Adrenal gland (tissue), 12 donors: ENCODE results near the gene PLXNA2. TPM values are rescaled to one million over a fixed set of nuclear protein-coding genes. Genes with fewer than 3 reads are reported as not detected.

ENCODE experiments used
- DNase-seq, 7 donors: peaks; one replicate each; pipeline ENCODE4 v3.0.0-alpha.2; 2019 to 2020
- H3K27ac ChIP-seq, 5 donors: fragments of 200-600 bp; sonication (generic) in 4 of 5; 1 replicate in 3 of 5; 2 replicates in 2 of 5; pipeline versions ENCODE4 v1.5.1 to v1.8.0; 2016 to 2020; ENCODE audit warnings: mild to moderate bottlenecking in 1 of 5
- H3K27me3 ChIP-seq: fragments of 200-600 bp; 2 replicates; pipeline ENCODE4 v1.8.0; 2021
- H3K36me3 ChIP-seq, 2 donors: fragments of 200-600 bp; replicated peaks in 1 of 2; 1 replicate in 1 of 2; 2 replicates in 1 of 2; pipeline versions ENCODE4 v1.5.1 to v1.8.0; 2018 to 2022
- H3K4me1 ChIP-seq, 2 donors: fragments of 200-600 bp; replicated peaks in 1 of 2; 1 replicate in 1 of 2; 2 replicates in 1 of 2; pipeline versions ENCODE4 v1.5.1 to v1.8.0; 2018 to 2021
- H3K4me3 ChIP-seq, 4 donors: fragments of 200-600 bp; sonication (generic) in 3 of 4; one replicate each; pipeline ENCODE4 v1.5.1; 2016 to 2018
- H3K9me3 ChIP-seq, 3 donors: fragments of 200-600 bp; sonication (generic) in 1 of 3; replicated peaks in 1 of 3; 1 replicate in 2 of 3; 2 replicates in 1 of 3; pipeline versions ENCODE4 v1.5.1 to v1.8.0; 2016 to 2021
- POLR2A ChIP-seq, 2 donors: fragments of 450-650 bp; IDR thresholded peaks; one replicate each; pipeline ENCODE4 v1.6.1; 2017; ENCODE audit warnings: antibody characterized with exemption in 2 of 2, mild to moderate bottlenecking in 2 of 2, moderate library complexity in 1 of 2
- WGBS, 4 donors: extraction: QIAGEN DNeasy Blood & Tissue Kit in 2 of 4; methylation state at CpG; one replicate each; pipeline versions ENCODE4 v1.1.5 to v1.1.7; 2013 to 2017; 5-methylcytosine and 5-hydroxymethylcytosine counted together
- intact Hi-C, 2 donors: fragments of 100-400 bp; cut with DNase I; formaldehyde crosslinking; loops; one replicate each; pipeline versions ENCODE4 v1.14.1 to v1.15.0; 2022 to 2023
- polyA plus RNA-seq, 3 donors: library from polyadenylated mRNA; stranded (reverse); fragments of 200-250 nt in 2 of 3; fragments of 350-450 nt in 1 of 3; fragmentation: Illumina TruSeq in 1 of 3; extraction: RNeasy Lipid Tissue Mini Kit (QIAGEN cat#74804) in 1 of 3; gene quantifications; one replicate each; pipeline ENCODE4 v1.2.3, GENCODE V29; 2013 to 2014
- total RNA-seq, 9 donors: library from RNA; depleted of rRNA in 4 of 9; stranded (reverse); fragments of >200 nt in 4 of 9; fragments of 120-200 nt in 1 of 9; fragmentation: NEBNext Ultra II Directional in 1 of 9; extraction: Animal tissue kit (Norgen Biotek cat#: 25700) in 1 of 9; gene quantifications; one replicate each; pipeline versions ENCODE4 v1.1.0 to v1.2.4, GENCODE V29; 2013 to 2023
- TF ChIP-seq, protein P1 (sequence below), 6 experiments: fragments of 450-650 bp in 4 of 6; fragments of 200-600 bp in 2 of 6; sonication (generic) in 1 of 6; IDR thresholded peaks; 1 replicate in 5 of 6; 2 replicates in 1 of 6; pipeline versions ENCODE4 v1.5.1 to v1.8.0; 2016 to 2021; ENCODE audit warnings: antibody characterized with exemption in 6 of 6, mild to moderate bottlenecking in 2 of 6, moderate library complexity in 1 of 6
- donor health status: healthy with polysubstance abuse.
- donor health status: Bipolar disorder and iron deficiency.
- donor health status: DM: yes; HTN: yes; CAD: no.
- donor health status: DM: no; HTN: no; CAD: no.
- donor health status: DM: no; HTN: no; CAD: no.
- donor health status: DM: yes; HTN: yes; CAD: no.

PLXNA2 gene
- total and polyA plus RNA-seq, 12 donors: 2.7 to 9.4 (median 4.5) TPM

GRCh38 chr1:207992677-207993236, 251.4 kb downstream of the PLXNA2 start:
- H3K9me3 ChIP-seq: no peaks in the 10 kb centered on the region

DNA sequence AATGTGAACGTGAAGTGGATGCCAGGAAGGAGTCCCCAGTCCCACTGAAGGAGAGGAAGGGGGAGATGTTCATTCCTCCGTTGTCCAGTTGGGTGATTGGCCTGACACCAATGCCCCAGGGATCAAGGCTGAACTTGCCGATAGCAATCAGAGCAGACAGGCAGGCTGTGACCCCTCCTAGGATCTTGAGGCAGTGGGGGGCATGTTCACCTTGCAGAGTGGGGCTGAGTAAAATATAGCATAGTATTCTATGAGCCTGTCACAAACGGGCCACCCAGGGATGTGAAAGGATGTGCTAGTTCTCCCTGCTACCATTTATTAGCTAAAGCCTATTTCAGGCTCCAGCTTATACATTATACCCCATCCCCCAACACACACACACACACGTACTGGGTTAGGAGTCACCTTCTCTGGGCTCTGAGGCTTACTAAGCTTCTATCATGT, 252.6 kb downstream of the PLXNA2 start:
- Histone ChIP-seq H3K27ac (no peak overlapping the region), H3K36me3 (no peaks in the 10 kb centered on the region), H3K4me1 (no peaks in the 10 kb centered on the region), H3K27me3 (no peaks in the 10 kb centered on the region), H3K9me3 (no peaks in the 10 kb centered on the region), H3K4me3 (no peak overlapping the region)
- intact Hi-C loops: no loop called here
- peak in 1 of 7 donors; percentile 2 for DNase-seq
- TF ChIP-seq POLR2A (IDR thresholded peaks at IDR 0.05): no peak
- TF ChIP-seq, protein P1, sequence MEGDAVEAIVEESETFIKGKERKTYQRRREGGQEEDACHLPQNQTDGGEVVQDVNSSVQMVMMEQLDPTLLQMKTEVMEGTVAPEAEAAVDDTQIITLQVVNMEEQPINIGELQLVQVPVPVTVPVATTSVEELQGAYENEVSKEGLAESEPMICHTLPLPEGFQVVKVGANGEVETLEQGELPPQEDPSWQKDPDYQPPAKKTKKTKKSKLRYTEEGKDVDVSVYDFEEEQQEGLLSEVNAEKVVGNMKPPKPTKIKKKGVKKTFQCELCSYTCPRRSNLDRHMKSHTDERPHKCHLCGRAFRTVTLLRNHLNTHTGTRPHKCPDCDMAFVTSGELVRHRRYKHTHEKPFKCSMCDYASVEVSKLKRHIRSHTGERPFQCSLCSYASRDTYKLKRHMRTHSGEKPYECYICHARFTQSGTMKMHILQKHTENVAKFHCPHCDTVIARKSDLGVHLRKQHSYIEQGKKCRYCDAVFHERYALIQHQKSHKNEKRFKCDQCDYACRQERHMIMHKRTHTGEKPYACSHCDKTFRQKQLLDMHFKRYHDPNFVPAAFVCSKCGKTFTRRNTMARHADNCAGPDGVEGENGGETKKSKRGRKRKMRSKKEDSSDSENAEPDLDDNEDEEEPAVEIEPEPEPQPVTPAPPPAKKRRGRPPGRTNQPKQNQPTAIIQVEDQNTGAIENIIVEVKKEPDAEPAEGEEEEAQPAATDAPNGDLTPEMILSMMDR (IDR thresholded peaks at IDR 0.05): no peak
- WGBS, 4 donors: 61 to 71% (median 69%) methylated on average over 5 of the region's 5 CpGs

More at GRCh38 chr1:207992677-207993236, 251.4 kb downstream of the PLXNA2 start:
- TF ChIP-seq, protein P1 (IDR thresholded peaks at IDR 0.05): no peak
- TF ChIP-seq POLR2A (IDR thresholded peaks at IDR 0.05): no peak
- Histone ChIP-seq H3K4me1 (no peaks in the 10 kb centered on the region), H3K4me3 (no peak overlapping the region), H3K27me3 (no peaks in the 10 kb centered on the region), H3K27ac (no peak overlapping the region), H3K36me3 (no peaks in the 10 kb centered on the region)
- intact Hi-C loops: no loop called here
- 81 to 86% (median 84%) methylated on average over 5 of the region's 5 CpGs for WGBS, 4 donors
- peak in 1 of 7 donors; percentile 3 for DNase-seq

- Histone ChIP-seq H3K27me3 (no peaks in the 10 kb centered on the region), H3K4me1 (no peaks in the 10 kb centered on the region), H3K4me3 (no peak overlapping the region), H3K36me3 (no peaks in the 10 kb centered on the region), H3K9me3 (no peaks in the 10 kb centered on the region), H3K27ac (no peak overlapping the region)
- TF ChIP-seq POLR2A (IDR thresholded peaks at IDR 0.05): no peak
- TF ChIP-seq, protein P1 (IDR thresholded peaks at IDR 0.05): no peak
- intact Hi-C loops: no loop called here
- WGBS, 4 donors: 67 to 77% (median 72%) methylated on average over 16 of the region's 16 CpGs
- peak in 1 of 7 donors; percentile 7 for DNase-seq
These were observed 253.2 kb downstream of the PLXNA2 start for GRCh38 chr1:207990876-207991582.

GRCh38 chr1:207990455-207990854, 253.7 kb downstream of the PLXNA2 start:
- DNase-seq: peak in 1 of 7 donors; percentile 3
- 86 to 93% (median 92%) methylated on average over 5 of the region's 5 CpGs for WGBS, 4 donors
- Histone ChIP-seq H3K27ac (no peak overlapping the region), H3K4me3 (no peak overlapping the region), H3K9me3 (no peaks in the 10 kb centered on the region), H3K27me3 (no peaks in the 10 kb centered on the region), H3K4me1 (no peaks in the 10 kb centered on the region), H3K36me3 (no peaks in the 10 kb centered on the region)
- no peak for TF ChIP-seq POLR2A (IDR thresholded peaks at IDR 0.05)
- TF ChIP-seq, protein P1 (IDR thresholded peaks at IDR 0.05): no peak
- intact Hi-C loops: no loop called here
